HG03097 (cell line): ENCODE results near the gene GLUD1.
"Not testable (repeated sequence)": the region's sequence is repeated elsewhere in the genome, so short reads cannot be mapped to it uniquely, and the experiment has no call there.

Experiments
- ATAC-seq: cut with Tn5 transposase; IDR thresholded peaks from one replicate; pipeline ENCODE4 v1.9.1; 2021; ENCODE audit not compliant: unreplicated experiment, low FRiP score

GLUD1 gene

DNA sequence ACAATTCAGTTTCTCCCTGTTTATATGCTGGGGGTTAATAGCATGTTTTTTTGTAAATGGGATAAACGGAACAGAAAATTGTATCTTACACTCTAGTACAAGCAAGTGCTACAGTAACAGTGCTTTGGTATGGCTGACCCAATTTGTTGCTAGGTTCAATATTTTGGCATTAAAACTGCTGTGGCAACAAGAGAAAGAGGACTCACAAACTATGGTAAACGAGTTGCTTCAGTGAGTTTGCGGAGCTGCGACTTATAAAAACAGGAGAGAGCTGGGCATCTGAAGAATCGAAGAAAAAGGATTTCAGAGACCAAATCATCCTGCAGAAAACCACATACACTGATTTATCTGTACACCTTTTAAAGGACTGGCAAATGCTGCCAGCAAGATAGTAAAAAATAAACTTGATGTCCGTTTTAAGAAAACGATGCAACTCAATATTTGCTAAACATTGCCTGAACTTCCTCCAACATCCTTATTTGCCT, 2.2 kb downstream of the GLUD1 start:
- no peak for ATAC-seq

DNA sequence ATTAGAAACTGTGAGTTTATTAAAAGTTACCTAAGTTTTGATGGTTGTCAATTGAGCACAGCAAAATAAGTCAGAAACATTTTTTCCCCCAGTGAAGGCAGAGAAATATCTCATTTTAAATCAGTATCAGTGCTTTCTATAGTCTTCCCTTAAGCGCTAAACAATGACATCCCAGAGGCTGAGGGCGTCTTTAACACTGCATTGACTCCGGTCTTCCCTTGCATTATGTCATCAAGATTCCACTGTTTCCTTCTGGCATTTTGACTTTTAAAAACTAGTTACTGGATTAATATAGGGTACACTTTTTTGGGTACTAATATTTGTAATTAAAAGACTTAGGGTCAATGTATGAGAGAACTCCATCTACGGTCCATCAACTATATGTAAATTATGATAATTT, 3.9 kb downstream of the GLUD1 start:
- ATAC-seq, result no peak

DNA sequence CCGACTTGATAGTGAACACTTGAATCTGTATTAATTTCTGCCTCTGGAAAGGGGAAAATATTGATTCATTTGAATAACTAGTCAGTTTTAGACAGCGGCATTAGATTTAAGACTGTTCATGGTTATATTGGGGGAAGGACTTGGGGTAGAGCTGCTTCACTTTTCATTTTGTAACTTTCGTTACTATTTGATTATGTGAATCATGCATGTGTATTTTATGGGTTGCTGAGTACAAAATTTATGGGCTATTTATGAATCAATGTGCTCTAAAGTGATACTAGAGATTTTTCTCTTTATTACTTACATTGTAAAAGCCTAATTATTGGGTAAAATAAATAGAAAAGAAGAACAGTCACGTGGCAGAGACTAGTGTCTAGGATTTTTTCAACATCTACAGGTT, 4.9 kb downstream of the GLUD1 start:
- no peak for ATAC-seq

DNA sequence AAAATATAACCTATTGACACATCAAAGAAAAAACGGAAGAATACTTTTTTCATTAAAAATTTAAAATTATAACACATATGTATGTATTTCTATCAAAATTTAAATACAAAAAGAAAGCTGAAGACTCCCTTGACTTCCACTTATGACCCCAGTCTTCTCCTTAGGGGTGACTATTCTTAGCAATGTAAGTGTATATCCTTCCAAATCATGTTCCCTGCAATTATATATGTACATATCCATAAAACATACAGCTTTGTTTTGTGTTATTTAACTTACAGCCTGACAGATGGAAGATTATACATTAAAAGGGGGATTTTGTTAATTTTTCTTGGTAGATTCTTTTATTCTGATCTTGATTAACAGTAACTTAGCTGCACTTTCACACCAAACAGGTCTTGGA, 9.1 kb downstream of the GLUD1 start:
- ATAC-seq, result no peak

DNA sequence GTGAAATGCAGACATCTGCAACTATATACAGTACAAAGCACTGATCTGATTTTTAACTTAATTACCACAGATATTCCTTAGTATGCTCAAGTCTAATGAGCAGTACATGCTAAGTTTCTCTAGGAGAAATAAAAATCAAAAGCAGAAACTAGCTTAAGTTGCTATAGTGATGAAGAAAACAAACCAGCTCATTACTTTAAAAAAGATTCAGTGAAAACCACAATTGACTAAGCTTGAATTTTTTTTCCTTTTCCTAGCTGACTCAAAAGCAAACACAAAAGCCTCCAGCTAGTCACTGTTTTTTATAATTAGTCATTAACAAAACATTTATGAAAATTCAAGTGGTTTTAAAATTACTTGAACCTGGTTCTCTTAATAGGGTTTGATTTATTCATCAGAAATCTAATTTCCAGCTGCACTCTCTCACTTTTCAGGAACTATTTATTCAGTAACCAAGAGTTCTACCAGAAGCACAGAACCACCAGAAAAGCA, 10.3 kb downstream of the GLUD1 start:
- ATAC-seq, result not testable (repeated sequence)

DNA sequence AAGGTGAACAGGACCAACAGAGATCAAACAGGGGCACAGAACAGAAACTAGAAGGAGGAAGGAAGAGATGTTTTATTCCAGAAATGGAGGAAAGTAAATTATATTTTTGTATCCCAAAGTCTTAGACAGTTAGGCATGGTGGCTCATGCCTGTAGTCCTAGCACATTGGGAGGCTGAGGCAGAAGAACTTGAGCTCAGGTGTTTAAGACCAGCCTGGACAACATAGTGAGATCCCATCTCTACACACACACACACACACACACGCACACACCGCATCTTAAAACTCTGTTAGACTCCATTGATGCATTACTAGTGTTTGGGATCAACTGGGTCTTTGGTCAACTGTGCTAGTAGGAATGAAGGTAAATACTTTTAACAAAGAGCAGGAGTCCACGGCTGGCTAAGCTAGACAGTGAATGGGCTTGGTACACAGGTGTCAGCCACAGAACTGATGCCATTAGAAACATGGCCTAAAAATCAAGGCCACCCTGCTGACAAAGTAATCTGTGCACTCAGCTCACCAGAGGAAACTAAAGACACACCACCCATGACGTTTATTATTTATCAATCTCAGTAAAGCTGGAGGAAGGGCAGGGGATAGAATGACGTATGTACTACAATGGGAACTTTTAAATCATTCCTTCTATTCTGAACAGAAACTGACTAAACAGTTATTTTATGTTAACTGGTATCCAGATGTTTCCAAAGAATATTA, 10.9 kb downstream of the GLUD1 start:
- not testable (repeated sequence) for ATAC-seq

DNA sequence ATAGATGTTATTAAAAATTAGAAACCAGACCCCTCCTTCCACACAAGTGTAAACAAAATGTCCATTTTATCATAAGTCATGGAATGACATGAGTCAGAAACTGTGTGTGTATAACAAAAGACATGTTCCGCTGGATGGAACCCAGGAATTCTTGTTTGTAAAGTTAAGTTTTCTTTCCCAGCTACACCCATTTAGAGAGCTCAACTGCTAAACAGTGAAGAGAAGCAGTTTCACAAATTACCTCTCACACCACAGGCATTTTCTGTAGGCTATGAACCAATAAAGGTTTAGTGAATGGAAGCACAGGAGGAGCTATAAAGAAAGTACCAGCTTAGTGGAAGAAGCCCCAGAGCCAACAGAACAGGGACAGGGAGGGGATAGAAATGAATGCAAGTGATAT, 12.4 kb downstream of the GLUD1 start:
- ATAC-seq, result not testable (repeated sequence)

DNA sequence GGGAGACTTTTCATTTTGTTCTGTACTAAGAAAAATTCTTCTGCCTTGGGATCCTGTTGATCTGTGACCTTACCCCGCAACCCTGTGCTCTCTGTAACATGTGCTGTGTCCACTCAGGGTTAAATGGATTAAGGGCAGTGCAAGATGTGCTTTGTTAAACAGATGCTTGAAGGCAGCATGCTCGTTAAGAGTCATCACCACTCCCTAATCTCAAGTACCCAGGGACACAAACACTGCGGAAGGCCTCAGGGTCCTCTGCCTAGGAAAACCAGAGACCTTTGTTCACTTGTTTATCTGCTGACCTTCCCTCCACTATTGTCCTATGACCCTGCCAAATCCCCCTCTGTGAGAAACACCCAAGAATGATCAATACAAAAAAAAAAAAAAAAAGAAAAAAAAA, 13.1 kb downstream of the GLUD1 start:
- not testable (repeated sequence) for ATAC-seq

DNA sequence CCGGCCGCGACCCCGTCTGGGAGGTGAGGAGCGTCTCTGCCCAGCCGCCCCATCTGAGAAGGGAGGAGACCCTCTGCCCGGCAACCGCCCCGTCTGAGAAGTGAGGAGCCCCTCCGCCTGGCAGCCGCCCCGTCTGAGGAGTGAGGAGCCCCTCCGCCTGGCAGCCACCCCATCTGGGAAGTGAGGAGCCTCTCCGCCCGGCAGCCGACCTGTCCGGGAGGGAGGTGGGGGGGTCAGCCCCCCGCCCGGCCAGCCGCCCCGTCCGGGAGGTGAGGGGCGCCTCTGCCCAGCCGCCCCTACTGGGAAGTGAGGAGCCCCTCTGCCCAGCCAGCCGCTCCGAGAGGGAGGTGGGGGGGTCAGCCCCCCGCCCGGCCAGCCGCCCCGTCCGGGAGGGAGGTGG, 14.0 kb downstream of the GLUD1 start:
- ATAC-seq, result not testable (repeated sequence)

DNA sequence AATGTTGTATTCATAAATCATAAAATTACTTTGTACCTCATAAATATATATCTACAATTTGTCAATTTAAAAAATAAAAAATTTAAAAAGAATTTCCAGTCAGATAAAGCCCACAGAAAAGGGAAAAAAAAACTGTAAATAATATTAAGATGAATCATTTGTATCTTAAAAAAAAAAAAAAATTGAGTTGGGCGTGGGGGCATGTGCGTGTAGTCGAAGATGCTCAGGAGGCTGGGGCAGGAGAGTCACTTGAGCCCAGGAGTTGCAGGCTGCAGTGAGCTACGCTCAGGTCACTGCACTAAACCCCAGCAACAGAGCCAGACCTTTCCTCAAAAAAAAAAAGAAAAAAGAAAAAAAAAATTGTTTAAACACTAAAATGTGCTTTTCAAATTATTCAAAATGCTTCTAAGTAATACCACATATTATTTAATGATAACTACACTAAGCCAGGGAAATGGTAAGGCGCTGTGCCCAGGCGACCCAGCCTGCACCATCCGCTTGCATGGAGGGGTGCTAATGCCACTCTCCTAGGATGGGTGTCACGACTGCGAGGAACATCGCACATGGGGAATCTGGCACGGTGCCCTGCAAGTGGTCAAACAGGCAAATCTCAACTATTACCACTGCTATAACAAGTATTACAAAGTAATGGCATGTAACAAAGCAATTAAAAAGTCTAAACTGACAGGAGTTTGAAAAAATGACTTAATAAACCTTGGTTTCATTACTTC, 15.4 kb downstream of the GLUD1 start:
- no peak for ATAC-seq

DNA sequence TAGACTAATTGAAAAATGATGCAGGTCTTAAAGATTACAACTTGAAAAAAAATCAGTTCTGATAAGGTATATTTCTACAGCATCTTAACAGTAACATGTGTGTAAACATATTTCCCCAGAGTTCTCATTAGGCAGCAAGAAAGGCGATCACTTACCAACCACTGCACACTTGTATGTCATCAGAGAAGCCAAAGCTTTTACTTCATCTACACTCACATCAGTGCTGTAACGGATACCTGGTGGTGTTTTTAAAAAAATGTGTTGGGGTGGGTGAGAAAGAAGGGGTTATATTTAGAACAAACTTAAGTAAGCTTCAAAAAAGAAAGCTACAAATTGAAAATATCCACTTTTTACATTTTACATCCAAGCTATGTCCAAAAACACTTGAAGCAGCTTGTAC, 18.2 kb downstream of the GLUD1 start:
- not testable (repeated sequence) for ATAC-seq

DNA sequence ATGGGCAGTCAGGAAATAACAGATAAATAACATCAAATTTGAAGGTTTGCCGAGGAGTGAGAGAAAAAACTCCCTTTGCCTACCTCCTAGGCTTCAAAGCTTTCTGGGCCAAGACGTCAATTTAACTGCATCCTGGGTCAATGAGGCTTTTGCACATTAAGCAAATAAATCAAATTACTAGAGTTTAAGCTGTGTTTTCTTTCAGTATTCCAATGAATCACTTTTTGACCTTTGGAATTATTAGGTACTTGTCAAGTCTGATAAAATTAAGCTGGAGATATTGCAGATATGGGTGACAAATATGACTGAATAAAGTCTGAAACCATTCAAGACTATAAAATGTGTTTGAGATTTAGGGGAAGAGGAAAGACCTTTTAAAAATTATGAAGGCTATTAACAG, 22.2 kb downstream of the GLUD1 start:
- no peak for ATAC-seq

DNA sequence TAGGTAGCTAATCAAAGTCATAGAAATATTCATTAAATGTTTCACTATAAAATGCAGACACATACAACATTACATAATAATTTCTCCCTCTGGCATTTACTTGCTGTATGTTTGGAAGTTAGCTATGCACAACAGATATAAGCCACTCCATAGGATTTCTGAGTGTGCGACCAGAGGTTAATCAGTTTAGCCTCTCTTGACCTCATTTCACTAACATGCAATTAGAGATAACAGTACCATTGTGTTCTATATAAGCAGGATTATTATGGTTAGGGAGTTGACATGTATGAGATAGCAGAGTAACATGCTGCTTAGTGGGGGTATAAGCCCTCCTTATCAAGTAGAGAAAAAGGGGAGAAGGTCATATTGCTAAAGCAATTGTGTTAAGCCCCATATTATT, 26.4 kb downstream of the GLUD1 start:
- no peak for ATAC-seq

DNA sequence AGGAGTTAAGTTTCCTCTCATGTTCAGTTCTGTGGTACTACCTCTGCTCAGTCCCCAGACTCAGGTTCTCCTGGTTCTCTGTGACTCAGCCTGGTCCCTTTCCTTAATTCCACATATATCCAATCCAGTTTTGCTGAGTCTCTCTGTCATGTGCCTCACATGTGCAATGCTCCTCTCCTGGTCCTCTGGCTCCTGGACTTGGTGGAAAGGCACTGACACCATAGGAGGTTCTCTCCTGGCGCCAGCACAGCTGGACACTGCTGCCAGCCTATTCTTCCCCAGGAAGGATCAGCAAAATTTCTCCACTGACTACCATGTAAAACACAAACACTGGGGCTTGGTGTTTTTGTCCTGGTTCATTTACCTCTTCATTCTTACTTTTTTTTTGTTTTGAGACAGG, 27.8 kb downstream of the GLUD1 start:
- ATAC-seq, result no peak

DNA sequence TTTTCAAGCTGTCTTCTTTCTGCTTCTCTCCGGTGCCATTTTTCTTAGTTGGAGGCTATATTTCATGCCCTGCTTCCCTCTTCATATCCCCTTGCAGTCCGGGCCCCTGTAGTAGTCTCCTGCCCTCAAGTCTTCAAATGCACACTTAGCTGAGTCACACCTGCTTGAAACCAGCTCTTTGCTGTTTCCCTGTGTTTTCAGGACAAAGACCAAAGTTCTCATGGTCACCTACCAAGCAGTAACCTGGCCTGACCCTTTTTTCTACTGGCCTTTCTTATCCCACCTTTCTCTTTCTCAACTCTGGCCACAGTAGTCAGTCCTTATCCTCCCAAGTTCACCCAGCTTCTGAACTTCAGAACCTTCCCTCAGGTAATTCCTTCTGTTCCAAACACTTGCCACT, 28.5 kb downstream of the GLUD1 start:
- no peak for ATAC-seq

DNA sequence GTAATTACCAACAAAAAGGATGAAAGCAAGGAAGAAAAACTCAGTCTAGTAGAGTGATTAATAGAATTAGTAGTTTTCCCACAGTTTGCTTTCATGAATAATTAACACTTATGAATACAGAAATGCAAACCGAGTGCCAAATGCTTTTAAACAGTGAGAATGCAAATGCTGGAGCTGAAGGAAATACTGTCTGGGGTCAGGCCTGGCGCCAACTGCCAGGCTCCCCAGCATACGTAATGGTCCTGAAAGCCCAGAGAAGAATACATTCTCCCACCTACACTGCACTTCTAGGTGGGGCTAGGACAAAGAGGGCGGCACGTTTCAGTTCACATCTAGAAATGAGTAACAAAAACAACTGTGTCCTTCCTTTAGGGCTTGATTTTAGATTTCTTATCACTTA, 30.0 kb downstream of the GLUD1 start:
- no peak for ATAC-seq

DNA sequence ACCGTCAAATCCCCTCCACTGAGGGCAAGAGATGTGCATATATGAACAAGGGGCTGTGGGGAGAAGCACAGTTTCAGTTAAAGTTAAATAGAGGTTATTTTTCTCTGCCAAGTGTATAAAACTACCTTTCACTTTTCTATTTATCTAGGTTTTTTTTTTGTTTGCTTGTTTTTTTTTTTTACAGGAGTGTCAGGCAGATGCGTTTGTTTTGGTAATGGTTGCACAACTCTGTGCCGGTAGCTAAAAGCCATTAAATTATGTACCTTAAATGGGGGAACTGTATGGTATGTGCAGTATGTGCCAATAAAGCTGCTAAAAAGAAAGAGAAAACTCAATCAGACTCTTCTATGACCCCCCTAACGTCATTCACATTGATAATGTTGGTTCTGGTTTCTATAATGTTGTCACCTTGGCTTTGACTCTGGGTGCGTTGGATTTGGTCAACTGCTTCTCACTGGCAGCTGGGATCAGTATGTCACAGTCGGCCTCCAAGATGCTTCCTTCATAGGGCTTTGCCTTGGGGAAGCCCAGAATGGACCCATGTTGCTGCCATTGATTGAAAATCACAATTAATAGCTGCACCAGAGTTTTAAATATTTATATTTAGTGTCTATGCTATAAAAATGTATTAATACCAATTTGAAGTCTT, 34.2 kb downstream of the GLUD1 start:
- ATAC-seq, result no peak

DNA sequence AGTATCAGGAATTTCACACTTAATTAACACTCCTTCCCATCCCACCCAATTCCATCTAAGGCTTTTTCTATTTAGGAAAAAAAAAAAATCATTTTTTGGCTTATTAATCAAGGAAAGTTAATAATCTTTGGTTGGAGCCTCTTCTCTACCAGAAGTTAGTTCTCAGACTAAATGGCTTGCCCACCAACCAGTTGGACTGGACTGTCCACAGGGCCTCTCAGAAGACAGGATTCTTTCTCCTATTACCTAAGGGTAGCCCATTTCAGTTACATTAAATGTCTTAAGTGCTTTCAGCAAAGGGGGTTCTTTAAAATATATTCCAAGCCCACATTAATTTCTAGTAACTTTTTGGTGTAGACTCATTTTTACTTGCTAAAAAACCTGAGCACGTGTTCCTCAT, 35.2 kb downstream of the GLUD1 start:
- no peak for ATAC-seq

DNA sequence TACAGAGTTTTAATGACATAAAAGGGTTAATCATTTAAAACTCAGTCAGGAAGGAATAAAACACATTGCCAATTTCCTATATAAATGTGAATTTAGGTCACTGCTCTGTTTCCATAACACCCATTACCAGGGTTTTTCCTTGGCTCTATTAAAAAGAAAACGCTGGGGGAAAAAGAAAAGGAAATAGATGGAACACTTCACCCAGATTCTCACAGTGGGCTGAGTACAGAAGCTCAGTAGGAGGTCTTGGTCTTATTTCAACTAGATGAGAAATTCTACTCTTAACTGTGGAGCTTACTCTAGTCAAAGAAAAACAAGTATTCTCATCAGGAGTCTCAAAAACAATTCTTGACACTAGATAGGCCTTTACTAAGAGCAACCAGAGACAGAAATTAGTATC, 36.5 kb downstream of the GLUD1 start:
- no peak for ATAC-seq

DNA sequence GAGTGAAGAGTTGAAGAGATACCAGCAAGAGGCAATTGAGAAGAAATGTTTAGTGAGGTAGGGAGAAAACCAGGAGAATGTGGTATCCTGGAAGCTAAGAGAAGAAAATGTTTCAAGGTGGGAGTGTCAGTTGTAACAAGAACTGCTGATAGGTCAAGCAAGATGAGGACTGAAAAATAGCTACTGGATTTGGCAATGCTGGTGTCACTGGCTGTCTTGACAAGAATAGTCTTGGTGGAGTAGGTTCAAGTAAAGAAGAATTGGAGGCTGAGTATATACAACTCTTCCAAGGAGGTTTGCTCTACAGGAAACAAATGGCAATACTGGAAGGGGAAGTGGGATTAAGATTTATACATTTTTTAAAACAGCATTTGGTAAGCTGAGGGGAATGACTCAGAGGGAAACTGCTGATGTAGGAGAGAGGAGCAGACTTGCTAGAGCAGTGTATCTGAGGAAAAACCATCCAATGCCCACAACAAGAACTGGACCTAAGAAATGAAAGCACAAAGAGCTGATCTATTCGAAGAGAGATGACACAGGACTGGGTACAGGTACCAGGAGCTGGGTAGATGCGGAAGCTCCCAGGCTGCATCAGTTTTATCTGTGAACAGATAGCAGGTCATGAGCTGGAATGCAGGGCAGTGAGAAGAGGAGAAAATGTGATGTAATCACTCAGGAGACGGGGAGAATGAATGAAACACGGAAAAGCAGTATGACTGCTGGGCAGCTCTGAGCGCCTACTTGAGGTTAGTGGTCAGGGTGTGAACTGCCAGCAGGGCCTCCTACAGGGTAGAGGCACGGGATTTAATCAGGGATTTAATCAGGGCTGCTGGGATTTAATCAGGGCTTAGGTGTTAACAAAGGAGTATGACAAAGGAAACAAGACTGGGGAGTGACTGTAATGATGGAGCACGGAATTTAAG, 40.0 kb downstream of the GLUD1 start:
- ATAC-seq, result no peak
